CD4-positive, alpha-beta T cell treated with Interferon gamma for 1 hour (primary cell): Measurements from ENCODE around the gene VARS2.

Source experiments
- DNase-seq: peaks from one replicate; pipeline ENCODE4 v3.0.0-alpha.2; 2020

The VARS2 gene

DNA sequence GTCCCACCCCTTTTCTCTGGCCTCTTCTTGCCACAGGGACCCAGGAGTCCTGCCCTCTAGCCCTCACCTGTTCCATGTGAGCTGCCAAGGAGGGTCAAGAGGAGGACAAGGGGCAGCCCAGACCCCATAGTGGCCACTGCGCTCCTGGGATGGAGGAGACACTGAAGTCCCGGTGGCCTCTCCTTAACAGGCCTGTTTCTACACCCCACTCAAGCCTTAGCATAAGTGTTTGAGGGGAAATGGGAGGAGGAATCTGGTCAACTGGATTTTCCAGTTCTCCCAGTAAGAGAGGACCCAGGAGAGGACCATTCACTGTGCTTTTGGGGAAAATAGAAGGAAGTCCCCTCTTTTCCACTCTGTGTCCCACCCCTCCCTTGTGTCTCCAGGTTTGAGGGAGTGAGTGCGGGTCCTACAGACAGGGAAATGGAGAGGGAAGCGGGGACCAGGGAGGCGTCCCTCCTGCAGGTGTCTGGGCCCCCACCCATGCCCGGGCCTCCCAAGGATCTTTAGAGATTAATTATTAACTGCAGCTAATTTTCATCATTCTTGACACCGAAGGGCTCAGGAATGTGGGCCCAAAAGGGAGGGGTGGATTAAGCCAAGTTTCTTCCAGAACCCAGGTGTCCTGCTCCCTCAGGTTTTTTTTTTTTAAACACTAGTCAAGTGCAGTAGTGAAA, 18.1 kb downstream of the VARS2 start, which contains the start of gene SFTA2:
TSS of gene SFTA2 (minus strand) at position 202 of the 677 bp plus-strand sequence. CDS start at position 128, 74 bp downstream.
- no peak for DNase-seq

DNA sequence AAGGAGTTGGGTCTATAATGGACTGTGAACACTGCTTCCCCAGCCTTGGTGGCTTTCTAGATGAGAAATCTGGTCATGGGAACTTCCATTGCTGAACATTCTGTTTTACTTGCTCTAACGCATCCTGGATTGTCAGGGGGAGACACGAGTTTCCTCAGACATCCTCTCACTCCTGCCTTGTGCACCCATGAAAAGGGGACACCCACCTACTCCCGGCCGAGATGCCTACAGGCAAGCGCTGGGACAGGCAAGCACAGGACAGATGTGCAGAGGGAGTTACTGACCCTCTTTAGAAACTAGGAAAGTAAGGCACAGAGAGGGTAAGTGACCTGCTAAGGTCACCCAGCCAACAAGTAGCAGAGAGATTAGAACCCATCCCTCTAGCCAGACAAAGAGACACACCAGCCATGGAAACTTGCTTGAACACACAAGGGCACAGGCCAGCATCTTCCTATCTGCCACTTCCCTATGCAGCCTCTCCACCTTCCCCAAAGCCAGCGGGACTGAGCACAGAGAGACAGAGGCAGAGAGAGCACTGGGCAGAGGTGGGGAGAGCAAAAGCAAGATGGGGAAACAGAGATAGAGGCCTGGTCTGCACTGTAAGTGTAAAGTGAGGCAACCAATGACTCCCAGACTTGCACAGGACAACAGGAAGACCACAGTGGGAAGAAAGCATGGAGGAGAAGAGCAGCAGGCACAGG, 18.8 kb downstream of the VARS2 start:
- DNase-seq: no peak

DNA sequence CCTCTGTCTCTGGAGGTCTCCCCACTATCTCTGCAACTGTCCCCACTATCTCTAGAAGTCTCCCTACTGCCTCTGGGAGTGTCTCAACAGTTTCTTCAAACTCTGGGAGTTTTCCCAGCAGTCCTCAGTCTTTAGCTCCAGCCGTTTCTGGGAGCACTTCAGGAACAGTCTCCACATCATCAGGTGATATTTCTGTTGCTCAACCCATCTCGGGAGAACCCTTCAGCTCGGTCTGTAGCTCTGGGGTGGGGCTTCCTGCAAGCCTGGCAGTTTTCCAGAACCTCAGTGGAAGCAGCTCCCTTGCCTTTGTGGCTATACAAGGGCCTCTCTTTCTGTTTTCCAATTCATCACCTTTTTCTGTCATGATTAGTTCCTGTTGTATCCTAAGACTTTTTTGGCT, 21.0 kb downstream of the VARS2 start:
- DNase-seq: no peak

DNA sequence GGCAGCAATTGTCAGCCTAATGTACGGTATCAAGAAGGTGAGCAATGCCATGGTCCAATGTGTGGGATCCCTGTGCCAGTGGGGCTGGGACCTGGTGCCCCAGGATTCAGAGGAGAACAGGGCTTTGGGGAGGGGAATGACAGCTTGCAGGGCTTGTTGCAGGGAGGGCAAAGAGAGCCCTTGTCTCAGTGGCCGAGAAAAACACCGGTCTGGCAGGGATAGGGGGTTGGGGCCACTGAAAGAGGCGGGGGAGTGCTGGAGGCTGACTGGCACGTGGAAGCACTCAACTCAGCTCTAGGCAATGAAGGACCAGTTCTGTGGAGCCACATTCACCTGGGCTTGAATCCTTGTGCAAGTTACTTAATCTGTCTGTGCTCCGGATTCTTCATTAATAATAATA, 23.2 kb downstream of the VARS2 start:
- DNase-seq: no peak

DNA sequence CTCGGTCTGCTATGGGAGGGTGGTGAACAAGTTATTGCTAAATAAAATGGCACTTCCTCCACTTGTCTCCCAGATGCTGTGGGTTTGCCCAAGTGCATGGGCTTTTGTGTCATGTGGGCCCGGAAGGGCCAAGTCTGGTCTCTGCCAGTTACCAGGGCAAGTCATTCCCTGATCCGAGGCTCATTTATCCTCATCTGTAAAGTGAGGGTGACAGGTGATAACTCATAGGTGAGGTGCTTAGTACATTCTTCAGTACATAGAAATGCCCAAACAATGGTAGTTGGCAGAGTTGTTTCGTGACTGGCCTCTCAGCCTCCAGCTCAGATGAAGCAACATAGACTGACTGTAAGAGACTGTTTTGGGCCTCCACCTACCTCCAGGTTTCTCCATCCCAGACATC, 24.7 kb downstream of the VARS2 start:
- DNase-seq: no peak

DNA sequence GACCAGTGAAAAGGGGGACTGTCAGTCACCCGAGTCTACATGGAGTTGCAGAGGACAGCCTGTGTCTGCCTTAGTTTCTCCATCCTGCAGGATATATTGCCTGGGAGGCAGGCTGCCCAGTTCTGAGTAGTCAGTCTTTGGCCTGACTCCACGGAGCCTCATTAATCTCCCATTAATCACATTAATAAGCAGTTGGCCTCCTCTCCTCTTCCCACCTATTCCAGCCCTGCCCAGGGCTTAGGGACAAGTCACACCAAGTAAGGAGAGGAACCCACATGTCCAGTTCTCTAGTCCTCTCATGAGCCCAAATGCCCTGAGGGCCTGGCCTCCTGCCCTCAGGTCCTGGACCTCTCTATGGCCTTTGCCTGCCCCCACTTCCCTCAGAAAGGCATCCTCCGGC, 25.4 kb downstream of the VARS2 start:
- DNase-seq: no peak

DNA sequence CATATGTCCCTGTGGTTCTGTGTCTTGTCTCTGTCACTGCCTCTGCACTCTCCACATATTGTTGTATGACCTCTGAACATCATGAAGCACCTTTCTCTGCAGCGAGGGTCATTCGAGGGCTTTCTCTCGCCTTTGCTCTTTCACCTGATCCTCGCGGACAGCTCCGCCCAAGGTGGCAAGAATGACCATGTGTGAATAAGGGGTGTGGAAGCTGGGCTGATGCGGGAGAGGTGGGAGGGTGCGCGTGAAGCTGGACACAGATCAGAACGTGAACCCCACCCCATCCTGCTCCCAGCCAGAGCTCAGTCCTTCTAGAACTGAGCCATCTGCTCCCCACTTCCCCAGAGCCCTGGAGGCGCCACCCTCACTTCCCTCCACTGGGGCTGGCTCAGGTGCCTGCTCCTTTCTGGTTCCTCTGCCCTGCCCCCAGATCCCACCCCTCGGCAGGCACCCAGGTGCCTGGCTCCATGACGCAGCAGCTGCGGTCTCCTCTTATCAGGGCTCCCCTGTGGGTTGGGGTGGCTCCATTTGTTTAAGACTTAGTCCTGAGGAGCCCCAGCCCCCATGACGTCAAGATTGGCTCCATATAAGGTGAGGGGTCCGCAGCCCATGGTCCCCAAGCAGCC, 26.4 kb downstream of the VARS2 start, which contains the start of gene MUCL3:
TSS of gene MUCL3 (plus strand) at position 613 of the 626 bp plus-strand sequence. CDS start 27 bp downstream, outside the sequence.
- DNase-seq: no peak

DNA sequence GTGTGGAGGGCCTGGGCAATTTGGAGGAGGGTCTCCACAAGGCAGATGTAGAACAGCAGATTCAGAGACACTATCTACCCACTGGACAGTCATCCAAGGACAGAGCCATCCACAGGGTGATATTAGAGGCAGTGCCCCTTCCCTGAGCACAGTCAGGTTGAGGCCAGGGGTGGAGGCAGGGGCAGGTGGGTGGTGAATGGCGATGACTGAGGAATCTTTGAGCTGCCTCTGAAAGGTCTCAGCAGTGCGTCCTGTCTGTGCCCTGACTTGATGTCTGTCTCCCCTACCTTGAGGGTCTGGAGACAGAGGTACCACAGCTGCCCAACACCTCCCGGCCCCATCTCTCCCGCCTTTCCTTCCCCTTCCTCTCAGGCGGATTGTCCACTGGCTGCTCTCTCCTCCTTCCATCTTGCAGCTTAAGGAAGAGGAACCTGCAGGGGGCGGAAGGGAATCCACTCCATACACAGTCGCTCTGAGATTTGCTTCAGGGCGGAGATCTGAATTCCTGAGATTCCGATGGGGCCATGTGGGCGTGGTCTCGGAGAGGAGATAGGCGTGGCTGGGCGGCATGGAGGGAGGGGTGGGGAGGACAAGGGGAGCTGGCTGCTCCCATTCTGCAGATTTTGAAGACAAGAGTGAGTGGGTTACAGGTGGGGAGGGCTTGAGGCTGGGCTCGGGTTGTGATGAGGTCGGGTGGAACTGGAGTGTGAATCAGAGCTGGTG, 28.5 kb downstream of the VARS2 start:
- no peak for DNase-seq

DNA sequence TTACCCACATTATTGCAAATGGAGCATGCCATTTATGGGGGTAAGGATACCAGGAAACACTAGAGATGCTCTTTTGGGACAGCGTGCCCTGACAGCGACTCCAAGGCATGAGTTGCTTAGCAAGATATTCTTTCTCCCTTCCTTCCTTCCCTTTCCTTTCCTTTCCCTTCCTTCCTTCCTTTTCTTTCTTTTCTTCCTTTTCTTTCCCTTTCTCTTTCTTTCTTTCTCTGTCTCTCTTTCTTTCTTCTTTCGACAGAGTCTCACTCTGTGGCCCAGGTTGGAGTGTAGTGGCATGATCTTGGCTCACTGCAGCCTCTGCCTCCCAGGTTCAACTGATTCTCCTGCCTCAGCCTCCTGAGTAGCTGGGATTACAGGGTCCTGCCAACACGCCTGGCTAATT, 30.0 kb downstream of the VARS2 start:
- DNase-seq: no peak

DNA sequence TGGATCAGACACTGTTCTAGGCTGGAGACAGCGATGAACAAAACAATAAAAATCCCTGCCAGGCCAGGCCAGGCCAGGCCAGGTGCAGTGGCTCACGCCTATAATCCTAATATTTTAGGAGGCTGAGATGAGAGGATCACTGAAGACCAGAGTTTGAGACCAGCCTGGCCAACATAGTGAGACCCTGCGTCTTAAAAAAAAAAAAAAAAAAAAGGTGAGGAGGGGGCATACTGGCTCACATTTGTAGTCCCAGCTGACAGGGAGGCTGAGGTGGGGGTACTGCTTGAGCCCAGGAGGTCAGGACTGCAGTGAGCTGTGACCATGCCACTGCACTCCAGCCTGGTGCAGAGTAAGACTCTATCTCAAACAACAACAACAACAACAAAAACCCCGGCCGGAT, 31.2 kb downstream of the VARS2 start:
- DNase-seq: no peak

DNA sequence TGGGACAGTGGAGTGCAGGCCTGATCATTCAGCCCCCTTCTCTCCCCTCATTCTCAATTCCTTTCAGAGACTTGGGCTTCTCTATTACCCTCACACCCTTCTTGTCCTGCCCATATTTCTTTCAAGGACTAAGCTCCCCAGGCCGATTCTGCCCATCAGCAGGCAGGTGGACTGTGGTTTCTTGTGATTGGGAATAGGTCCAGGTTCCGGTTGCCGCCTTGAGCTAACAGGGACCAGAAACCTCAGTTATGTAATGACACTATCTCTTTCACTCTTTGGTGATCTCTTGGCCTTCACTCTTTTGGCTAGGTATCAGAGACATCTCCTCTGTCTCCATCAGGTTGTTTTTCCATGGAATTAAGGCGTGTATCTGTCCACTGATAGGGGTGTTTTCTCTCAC, 33.2 kb downstream of the VARS2 start:
- DNase-seq: no peak

DNA sequence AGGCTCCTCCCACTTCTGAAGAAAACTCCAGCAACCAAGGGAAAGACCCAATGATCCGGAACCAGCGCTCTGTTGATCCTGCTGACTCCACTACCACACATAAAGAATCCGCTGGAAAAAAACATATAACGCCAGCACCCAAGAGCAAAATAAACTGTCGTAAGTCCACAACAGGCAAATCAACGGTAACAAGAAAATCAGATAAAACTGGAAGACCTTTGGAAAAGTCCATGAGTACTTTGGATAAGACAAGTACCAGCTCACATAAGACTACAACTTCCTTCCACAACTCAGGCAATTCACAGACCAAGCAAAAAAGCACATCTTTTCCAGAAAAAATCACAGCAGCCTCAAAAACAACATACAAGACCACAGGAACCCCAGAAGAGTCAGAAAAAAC, 34.8 kb downstream of the VARS2 start:
- no peak for DNase-seq

DNA sequence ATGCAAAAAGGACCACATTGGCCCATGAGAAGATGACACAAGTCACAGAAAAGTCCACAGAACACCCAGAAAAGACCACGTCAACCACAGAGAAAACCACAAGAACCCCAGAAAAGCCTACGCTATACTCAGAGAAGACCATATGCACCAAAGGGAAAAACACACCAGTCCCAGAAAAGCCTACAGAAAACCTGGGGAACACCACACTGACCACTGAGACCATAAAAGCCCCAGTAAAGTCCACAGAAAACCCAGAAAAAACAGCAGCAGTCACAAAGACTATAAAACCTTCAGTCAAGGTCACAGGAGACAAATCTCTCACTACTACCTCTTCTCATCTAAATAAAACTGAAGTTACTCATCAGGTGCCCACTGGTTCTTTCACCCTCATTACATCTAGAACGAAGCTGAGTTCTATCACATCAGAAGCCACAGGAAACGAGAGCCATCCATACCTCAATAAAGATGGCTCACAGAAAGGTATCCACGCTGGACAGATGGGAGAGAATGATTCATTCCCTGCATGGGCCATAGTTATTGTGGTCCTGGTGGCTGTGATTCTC, 38.0 kb downstream of the VARS2 start:
- DNase-seq: no peak

DNA sequence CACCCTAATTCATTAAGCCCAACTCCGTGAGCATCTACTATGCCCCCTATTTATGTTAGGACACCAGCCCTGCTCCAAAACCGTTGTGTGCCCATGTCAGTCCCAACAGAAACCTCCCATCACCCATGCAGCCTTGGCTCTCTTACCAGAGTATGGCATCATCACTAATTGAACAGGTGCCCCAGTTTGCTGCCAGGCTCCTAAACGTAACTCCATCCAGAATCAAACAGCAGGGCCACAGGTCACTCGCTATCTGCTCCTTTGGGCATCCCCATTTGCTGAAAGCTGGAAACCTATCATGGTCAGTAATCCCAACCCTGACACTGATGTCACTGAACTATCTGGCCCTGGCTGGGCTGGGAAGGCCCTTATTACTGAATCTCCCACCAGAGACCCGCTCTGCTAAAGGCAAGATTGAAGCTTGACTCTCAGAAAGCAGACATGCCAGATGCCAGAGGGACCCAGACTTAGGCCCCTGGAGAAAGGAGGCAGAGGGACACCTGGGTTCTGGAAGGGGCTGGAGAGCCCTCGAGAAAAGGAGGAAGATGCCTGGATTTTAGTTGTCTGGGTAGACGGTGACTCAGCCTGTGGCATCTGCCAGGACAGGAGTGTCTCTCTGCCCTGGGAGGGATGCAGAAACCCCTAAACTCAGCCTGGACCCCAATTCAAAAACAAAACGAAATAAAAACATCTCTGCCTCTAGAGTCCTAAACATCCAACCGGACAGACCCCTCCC, 40.8 kb downstream of the VARS2 start:
- no peak for DNase-seq

DNA sequence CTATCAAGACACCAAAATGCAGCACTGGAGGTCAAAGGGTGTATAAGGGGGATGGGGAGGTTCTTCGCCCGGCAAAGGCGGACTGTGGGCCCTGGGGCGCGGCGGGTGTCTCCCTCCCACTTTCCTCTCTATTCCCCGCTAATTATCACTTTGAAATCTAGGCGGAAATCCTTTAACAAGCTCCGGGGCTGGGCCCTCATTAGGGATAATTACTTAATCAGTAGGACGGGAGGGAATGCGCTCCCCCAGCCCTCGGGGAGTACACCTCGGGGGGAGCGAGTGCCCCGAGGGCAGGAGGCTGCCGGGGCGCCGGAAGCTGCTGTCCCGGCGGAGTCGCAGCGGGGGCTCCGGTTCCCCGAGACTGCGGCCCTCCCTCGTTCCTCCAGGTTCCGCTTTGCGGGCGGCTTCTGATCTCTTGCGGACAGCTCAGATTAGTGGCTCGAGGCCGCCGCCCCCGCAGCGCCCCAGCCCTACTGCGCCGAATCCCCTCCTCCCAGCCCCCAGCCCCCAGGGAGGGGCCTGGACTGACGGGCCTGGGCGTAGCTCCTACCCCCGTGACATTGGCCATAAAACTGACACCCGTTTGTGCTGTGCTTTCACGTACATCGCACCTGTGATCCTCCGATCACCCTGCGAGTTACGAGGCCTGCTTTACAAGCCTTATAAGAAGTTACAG, 41.5 kb downstream of the VARS2 start:
- peak; percentile 64 for DNase-seq

DNA sequence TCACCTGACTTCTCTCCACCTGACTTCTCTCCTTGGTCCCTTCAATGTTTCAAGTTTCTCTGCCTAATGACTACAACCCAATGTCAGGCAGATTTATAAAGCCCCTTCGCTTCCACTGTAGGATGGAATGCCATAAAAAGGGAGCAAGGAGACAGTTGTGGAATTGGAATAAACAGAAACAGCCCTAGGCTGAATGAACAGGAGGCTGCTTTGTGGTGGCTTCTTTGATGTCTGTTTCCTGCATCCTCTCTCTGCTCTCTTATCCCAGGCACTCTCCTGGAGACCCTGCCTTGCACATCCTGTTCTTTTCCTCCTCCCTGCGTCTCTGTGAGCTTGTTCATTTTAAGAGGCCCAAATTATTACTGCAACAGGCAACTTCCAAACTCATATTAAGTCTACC, 43.7 kb downstream of the VARS2 start:
- DNase-seq: no peak

DNA sequence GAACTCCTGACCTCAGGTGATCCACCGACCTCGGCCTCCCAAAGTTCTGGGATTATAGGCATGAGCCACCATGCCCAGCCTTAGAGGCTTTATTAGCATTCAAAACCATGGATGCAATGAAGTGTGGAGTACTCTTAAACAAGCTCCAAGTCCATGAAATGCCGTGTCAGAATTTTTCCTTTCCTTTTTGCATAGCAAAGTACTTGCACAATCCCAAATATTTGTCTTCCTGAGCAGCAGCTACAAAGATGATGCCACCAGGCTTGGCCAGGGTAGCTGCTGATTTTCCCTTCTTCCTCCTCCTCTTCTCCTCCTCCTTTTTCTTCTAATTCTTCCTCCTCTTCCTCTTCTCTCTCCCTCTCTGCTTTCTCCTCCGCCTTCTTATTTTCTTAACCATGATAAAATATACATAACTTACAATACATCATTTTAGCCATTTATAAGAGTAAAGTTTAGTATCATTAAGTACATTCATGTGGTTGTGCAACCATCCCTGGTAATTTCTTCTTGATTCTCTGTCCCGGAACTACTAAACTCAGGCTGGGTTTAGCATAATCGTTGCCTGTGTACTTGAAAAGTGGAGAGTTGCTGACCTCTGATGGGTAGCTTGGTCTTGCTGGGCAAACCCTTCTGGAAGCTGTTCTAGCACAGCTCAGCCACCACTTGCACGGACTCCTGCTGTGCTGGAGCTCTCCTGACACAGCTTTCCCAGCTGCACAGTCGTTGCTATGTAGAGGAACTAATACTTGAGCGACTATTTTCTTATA, 47.1 kb downstream of the VARS2 start:
- no peak for DNase-seq

DNA sequence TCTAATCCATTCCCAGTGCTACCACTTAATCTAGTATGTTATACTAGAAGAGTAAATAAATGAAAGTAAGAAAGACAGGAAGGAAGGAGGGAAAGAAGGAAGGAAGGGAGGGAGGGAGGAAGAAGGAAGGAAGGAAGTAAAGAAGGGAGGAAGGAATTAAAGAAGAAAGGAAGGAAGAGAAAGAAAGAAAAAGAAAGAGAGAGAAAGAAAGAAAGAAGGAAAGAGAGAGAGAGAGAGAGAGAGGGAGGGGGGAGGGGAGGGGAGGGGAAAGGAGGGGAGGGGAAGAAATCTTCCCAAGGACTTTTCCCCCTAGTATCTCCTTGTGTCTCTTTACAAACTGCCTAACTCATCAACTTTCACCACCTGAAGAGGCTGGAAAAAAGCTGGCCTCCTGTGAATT, 48.7 kb downstream of the VARS2 start:
- DNase-seq: no peak

DNA sequence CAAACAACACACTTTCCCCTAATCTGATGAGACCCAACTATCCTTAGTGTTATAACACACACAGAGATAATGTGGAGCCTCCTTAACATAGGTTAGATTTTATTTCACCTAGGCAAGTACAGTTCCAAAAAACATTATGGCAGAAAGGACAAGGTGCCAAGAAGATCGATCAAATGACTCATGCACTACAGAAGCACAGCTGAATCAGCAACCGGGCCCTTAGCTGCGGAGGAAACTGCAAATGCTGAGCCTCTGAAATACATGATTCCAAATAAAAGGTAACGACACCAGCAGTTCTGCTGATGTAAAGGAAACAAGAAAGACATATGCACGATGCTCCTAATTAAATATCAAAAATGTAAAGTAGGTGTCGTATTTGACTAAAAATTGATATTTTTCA, 49.6 kb downstream of the VARS2 start:
- no peak for DNase-seq

DNA sequence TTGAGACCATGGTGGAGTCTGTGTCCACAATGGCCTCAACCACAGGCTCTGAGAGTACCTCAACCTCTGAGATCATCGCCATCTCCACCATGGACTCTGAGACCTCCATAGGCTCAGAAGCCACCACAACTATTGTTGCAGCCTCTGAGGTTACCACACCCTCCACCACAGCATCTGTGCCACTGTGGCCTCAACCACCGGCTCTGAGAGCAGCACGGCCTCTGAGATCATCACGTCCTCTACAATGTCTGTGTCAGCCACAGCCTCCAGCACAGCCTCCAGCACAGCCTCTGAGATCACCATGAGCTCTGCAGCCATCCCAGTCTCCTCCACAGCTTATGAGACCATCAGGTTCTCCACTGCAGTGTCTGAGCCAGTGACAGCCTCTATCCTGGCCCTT, 50.0 kb downstream of the VARS2 start:
- DNase-seq: no peak

DNA sequence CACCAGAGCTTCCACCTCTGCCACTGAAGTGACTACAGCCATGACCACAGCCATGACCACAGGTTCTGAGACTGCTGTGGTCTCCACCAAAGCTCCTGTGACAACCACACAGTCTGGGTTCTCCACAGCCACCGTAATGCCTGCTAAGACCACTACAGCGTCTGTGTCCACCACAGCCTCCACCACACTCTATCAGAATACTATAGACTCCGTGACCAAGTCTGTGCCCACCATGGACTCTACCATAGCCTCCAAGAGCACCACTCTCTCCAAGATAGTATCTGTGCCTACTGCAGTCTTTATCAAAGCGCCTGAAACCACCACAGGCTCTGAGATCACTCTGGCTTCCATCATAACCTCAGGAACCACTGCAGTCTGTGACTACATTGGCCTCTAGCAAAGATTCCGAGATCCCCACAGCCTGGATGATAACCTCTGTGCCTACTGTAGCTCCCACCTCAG, 51.1 kb downstream of the VARS2 start:
- no peak for DNase-seq
